ENCODE results near the gene ITGAE.
"Not testable (repeated sequence)": the region's sequence is repeated elsewhere in the genome, so short reads cannot be mapped to it uniquely, and the experiment has no call there.

Gene ITGAE

GRCh38 chr17:3745071-3745470, 55.9 kb downstream of the ITGAE start:
- no peak for TF ChIP-seq CTCF (IDR thresholded peaks at IDR 0.05; ENCODE audit: insufficient read depth, low read length, missing control alignments)
- POLR2A ChIA-PET: no interaction called here
- CTCF ChIA-PET: interaction anchor here (2.2 to 10.1 kb wide), 2 partner anchors 8 to 101 kb away, joined by 8 to 122 read pairs; partner anchors contain the start of gene NCBP3
- DNase-seq (ENCODE audit: low read depth, low spot score): no peak
- no peak overlapping the region for H3K4me3 ChIP-seq (ENCODE audit: low read depth, low read length)

GRCh38 chr17:3744014-3744413, 57.0 kb downstream of the ITGAE start:
- H3K4me3 ChIP-seq (ENCODE audit: low read depth, low read length): no peak overlapping the region
- no peak for DNase-seq (ENCODE audit: low read depth, low spot score)
- no peak for TF ChIP-seq CTCF (IDR thresholded peaks at IDR 0.05; ENCODE audit: insufficient read depth, low read length, missing control alignments)
- ChIA-PET CTCF (interaction anchor here (0.7 to 1.3 kb wide), 2 partner anchors 9 to 84 kb away, joined by 3 to 5 read pairs; no protein-coding TSS in a partner anchor), POLR2A (no interaction called here)

DNA sequence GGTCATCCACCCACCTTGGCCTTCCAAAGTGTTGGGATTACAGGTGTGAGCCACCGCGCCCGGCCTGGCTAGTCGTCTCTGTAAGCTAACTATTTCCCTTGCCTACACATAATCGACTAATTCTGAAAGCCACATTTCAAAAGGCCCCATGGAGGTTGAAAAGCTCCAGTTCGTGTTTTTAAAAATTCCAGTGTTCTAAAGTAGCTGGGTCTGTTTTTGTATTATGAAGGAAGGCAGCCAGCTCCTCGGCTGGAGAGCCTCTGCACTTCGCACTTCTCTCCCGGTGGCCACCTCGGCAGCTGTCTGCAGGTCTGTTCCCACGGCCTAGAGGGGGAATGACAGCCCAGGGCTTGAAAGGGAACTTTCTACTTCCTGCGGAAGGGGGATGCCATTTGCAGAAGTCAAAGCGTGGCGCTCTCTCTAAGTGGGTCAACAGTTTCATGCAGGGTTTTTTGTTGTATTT, 60.3 kb downstream of the ITGAE start:
- POLR2A ChIA-PET: no interaction called here

GRCh38 chr17:3739422-3740124, 61.4 kb downstream of the ITGAE start:
- ChIA-PET POLR2A (no interaction called here), CTCF (interaction anchor here (0.8 to 12.9 kb wide), 9 partner anchors 10 to 265 kb away, joined by 3 to 500 read pairs (median 88); partner anchors contain the start of genes HASPIN and NCBP3)
- no peak for TF ChIP-seq CTCF (IDR thresholded peaks at IDR 0.05; ENCODE audit: insufficient read depth, low read length, missing control alignments)
- no peak overlapping the region for H3K4me3 ChIP-seq (ENCODE audit: low read depth, low read length)
- DNase-seq (ENCODE audit: low read depth, low spot score): no peak

More for the DNA sequence above, 60.3 kb downstream of the ITGAE start:
- no peak overlapping the region for H3K4me3 ChIP-seq (ENCODE audit: low read depth, low read length)
- no peak for DNase-seq (ENCODE audit: low read depth, low spot score)
- no peak for TF ChIP-seq CTCF (IDR thresholded peaks at IDR 0.05; ENCODE audit: insufficient read depth, low read length, missing control alignments)
- CTCF ChIA-PET: interaction anchor here (0.8 to 12.9 kb wide), 6 partner anchors 9 to 264 kb away, joined by 3 to 500 read pairs (median 156); partner anchors contain the start of gene NCBP3

GRCh38 chr17:3738562-3739295, 62.3 kb downstream of the ITGAE start:
- no peak overlapping the region for H3K4me3 ChIP-seq (ENCODE audit: low read depth, low read length)
- CTCF ChIA-PET: interaction anchor here (0.7 to 12.9 kb wide), 25 partner anchors 9 to 268 kb away, joined by 3 to 500 read pairs (median 10); partner anchors contain the start of genes HASPIN, ITGAE, NCBP3 and P2RX1
- no peak for TF ChIP-seq CTCF (IDR thresholded peaks at IDR 0.05; ENCODE audit: insufficient read depth, low read length, missing control alignments)
- POLR2A ChIA-PET: no interaction called here
- no peak for DNase-seq (ENCODE audit: low read depth, low spot score)

DNA sequence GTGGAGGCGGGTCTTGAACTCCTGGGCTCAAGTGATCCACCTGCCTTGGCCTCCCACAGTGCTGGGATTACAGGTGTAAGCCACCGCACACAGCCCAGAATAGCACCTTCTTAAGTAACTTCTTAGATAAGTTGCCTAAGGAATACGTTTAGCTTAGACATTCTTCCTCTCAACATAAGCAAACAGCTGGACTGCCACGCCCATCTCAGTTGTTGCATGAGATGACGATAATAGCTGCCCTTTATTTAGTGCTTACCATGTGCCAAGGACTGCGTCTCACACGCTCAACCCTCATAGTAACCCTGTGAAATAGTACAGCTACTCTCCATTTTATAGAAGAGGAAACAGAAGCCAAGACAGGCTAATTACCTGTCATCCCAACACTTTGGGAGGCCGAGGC, 65.5 kb downstream of the ITGAE start:
- no peak overlapping the region for H3K4me3 ChIP-seq (ENCODE audit: low read depth, low read length)
- no peak for TF ChIP-seq CTCF (IDR thresholded peaks at IDR 0.05; ENCODE audit: insufficient read depth, low read length, missing control alignments)
- POLR2A ChIA-PET: no interaction called here
- no peak for DNase-seq (ENCODE audit: low read depth, low spot score)
- CTCF ChIA-PET: interaction anchor here (0.8 to 12.9 kb wide), 20 partner anchors 9 to 342 kb away, joined by 3 to 500 read pairs (median 12); partner anchors contain the start of genes HASPIN and NCBP3

DNA sequence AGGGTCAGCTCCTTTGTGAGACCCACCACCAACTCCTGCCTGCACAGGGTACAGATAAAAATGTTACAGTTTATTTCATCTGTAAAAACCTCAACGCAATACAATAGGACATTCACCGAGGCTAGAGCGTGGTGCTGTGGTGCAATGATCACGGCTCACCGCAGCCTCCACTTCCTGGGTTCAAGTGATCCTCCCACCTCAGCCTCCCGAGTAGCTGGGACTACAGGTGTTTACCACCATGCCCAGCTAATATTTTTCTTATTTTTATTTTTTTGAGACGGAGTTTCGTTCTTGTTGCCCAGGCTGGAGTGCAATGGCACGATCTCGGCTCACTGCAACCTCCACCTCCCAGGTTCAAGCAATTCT, 66.1 kb downstream of the ITGAE start:
- CTCF ChIA-PET: interaction anchor here (0.8 to 12.9 kb wide), 29 partner anchors 8 to 343 kb away, joined by 3 to 500 read pairs (median 4); partner anchors contain the start of genes HASPIN and NCBP3
- H3K4me3 ChIP-seq (ENCODE audit: low read depth, low read length); DNase-seq (ENCODE audit: low read depth, low spot score); POLR2A ChIA-PET: not testable (repeated sequence)

Measured in AG04449 (cell line).